GM13976 (cell line): ENCODE results near the gene ACSBG1.

Experiments used
- DNase-seq: peaks from one replicate; pipeline ENCODE4 v3.0.0; 2012; ENCODE audit warnings: low spot score
- in situ Hi-C: fragments of 300-500 bp; cut with MboI; formaldehyde crosslinking; loops from one replicate; pipeline ENCODE4 v1.12.0; 2022; ENCODE audit warnings: low sequenced_read_pairs, mixed read lengths, inconsistent platforms; ENCODE audit not compliant: unreplicated experiment
- TF ChIP-seq, protein P1 (sequence below): IDR thresholded peaks from 2 replicates; pipeline ENCODE4 v1.5.1; 2012; ENCODE audit warnings: borderline replicate concordance, mild to moderate bottlenecking; ENCODE audit not compliant: insufficient read depth; ENCODE audit errors: extremely low read depth, missing control alignments, control extremely low read depth

The ACSBG1 gene

DNA sequence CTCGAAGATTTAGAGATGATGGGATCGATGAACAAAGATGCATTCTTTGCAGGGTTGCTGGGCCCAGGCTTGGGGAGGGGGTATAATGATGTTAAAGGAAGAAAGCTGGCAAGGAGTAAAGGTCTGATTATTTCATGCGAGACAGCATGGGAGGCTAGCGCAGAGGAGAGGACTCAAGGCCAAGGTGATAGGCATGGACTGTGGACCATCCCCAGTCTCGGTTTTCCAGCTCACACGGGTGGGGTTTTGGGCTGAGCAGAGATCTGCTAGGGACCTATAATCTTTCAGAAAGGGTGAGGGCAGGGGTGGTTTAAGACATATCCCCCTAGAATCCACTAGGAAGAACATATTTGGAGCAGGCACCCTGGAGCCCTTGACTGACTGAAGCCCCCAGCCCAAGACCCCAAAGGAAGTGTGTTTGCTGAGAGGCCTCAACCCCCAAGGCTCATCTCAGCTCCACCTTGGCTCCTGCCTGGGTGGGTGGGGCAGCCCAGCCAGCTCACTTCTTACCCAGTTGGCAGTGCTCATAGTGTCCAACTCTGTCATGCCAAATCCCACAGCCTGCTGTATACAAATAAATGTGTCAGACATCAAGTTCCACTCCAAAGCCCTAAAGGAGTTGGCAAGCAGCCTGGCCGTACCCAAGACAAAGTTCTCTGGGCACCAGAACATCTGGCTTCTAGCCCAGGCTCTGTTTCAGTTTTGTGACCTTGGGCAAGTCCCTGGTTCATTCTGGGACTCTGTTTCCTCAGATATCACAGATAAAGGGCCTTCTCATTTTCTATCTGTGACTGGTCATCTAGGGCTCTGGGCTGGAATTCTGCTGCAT lies 17.9 kb downstream of the ACSBG1 start:
- in situ Hi-C loops = no loop called here
- no peak for DNase-seq
- TF ChIP-seq, protein P1, sequence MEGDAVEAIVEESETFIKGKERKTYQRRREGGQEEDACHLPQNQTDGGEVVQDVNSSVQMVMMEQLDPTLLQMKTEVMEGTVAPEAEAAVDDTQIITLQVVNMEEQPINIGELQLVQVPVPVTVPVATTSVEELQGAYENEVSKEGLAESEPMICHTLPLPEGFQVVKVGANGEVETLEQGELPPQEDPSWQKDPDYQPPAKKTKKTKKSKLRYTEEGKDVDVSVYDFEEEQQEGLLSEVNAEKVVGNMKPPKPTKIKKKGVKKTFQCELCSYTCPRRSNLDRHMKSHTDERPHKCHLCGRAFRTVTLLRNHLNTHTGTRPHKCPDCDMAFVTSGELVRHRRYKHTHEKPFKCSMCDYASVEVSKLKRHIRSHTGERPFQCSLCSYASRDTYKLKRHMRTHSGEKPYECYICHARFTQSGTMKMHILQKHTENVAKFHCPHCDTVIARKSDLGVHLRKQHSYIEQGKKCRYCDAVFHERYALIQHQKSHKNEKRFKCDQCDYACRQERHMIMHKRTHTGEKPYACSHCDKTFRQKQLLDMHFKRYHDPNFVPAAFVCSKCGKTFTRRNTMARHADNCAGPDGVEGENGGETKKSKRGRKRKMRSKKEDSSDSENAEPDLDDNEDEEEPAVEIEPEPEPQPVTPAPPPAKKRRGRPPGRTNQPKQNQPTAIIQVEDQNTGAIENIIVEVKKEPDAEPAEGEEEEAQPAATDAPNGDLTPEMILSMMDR = no peak

DNA sequence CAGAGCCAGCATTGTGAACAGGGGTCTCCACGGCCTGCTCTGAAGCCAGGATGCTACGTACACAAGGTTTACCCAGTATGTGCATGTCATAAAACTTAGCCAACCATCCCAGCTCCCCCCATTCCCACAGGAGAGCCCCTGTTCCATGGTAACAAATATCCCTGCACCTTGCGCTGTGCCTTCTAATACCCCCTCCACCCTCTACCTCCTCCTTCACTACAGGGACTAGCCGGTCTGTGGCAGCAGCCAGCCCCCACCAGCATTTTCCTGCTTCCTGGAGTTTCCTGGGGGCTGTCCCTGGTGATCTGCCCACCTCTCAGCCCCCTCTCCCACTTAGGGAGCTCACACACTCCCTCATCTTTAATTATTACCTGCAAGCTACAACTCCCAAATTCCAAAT lies 20.4 kb downstream of the ACSBG1 start:
- no peak for DNase-seq
- TF ChIP-seq, protein P1 = no peak
- in situ Hi-C loops = no loop called here

DNA sequence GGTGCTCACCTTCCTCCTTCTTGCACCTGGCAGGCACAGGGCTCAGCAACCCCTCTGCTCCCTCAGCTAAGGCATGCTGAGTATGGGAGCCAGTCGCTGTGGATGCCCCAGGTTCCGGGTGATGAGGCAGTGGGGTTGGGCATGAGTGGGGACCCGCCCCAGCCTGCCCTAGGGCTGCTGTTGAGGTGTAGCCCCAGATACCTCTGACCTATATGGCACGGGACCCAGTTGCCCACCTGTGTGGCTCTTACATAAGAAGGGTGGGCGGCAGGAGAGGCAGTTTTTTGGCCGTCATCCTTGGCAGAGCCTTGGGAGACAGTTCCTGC lies 21.0 kb downstream of the ACSBG1 start:
- TF ChIP-seq, protein P1 = no peak
- DNase-seq = no peak
- in situ Hi-C loops = no loop called here

DNA sequence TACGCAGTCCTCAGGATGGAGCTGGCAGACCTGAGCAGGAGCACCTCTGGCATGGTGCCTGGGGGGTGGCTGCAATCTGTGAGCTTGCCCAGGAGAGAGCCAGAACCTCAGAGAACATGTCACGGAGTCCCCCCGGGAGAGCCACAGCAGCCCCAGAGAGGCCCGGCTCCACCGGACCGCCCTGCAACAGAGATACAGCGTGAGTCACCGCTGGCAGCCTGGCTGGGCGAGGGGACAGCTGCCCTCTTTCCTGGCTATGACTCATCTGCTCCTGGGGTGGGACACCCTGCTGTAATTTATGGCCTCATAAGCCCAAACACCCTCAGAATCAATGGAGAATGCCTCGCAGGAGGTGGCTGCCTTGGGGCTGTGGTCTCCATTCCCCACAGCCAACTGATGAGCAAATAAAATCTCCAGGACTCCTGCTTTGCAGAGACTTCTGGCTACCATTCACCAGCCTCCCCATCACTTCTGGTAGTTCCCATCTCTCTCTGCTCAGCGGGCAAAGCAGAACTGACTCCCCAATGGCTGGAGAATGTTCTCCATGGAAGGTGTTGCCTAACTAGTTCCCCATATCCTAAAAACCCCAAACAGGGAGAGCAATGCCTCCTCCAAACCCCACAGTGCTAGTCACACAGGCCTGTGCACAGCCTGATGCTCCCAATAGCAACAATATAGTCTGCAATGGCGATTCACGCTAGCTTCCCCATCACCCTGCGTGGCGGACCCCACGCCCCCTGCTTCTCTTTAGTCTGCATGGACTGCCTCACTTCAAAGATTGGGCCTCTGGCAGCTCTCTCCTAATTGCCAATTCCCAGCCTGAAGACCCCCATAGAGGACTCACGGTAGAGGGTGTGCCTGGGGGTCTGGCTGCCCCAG lies 21.6 kb downstream of the ACSBG1 start:
- no peak for DNase-seq
- TF ChIP-seq, protein P1 = no peak
- in situ Hi-C loops = no loop called here

DNA sequence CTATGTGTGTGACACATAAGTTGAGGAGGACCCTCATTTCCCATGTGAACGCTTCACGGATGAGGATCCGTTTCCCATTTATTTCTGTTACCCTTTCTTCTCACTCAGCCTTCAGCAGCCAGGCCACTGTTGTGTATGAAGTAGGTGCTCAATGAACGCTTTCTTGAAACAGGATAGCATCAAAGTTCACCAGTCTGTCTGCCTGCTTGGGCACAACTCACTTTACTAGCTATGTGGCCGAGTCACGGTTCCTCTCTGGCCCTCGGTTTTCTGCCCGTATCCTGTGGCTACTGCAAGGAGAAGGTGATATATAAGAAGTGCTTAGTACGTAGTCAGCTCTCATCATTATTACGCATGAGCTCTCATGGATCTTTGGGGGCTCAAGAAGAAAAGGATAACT lies 22.4 kb downstream of the ACSBG1 start:
- TF ChIP-seq, protein P1 = no peak
- in situ Hi-C loops = no loop called here
- DNase-seq = no peak

DNA sequence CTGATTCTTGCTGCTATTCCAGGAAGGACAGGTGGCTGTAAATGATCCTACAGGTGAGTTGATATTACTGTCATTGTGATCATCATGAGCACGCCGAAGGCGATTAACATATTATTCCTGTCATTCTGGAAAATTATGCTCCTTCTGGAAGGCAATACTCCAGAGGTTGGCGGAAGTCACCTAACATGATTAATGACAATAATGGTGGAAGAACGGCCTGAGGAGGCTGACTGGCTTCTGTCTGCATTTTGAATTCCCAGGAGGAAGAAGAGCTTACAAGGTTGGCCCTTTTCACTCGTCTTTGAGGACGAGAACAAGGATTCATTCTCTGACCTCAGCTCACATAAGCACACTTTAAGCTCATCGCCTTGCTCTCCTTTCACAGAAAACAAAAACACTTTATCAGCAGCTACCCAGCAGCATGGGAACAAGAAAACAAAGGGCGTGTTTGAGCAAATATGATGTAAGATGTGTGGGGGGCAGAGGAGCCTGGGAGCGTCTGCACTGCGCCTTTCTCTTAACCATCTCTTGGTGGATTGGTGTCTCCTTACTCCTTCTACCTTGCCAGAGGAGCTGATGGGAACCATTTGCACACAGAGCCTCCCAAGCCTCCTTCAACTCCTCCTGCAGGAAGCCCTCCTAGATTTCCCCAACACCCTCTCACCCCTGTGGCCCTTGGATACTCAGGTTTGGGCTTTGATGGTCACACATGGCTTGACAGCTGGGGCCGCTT lies 23.0 kb downstream of the ACSBG1 start:
- no peak for DNase-seq
- TF ChIP-seq, protein P1 = no peak
- in situ Hi-C loops = no loop called here
